AG04450 (cell line): Measurements from ENCODE around the gene ADCY3. TPM values are rescaled to one million over a fixed set of nuclear protein-coding genes. Genes with fewer than 3 reads are reported as not detected.

Experiments used
- CTCF ChIA-PET: fragments of 300-600, 350-600 bp; formaldehyde crosslinking; extraction: SDS; loops from one replicate; lab custom pipeline; 2022; ENCODE audit warnings: antibody characterized with exemption, inconsistent platforms; lab: Charles Lee
- POLR2A ChIA-PET: fragments of 350-600 bp; formaldehyde crosslinking; extraction: SDS; loops from one replicate; lab custom pipeline; 2021; ENCODE audit warnings: antibody characterized with exemption, inconsistent platforms; lab: Yijun Ruan, JAX
- DNase-seq: peaks from one replicate; pipeline ENCODE4 v3.0.0-alpha.2; 2011; ENCODE audit warnings: low read depth, low spot score
- H3K27ac ChIP-seq: one replicate; pipeline ENCODE4 v1.5.1; 2012; ENCODE audit warnings: low read depth, low read length, control low read depth
- H3K27me3 ChIP-seq: one replicate; pipeline ENCODE4 v1.6.0; 2012; ENCODE audit warnings: low read length; ENCODE audit not compliant: control insufficient read depth, insufficient read depth
- H3K4me3 ChIP-seq: 2 replicates; pipeline ENCODE4 v1.5.1; 2011; ENCODE audit warnings: mild to moderate bottlenecking, low read depth, low read length, control low read depth
- H3K9me3 ChIP-seq: 2 replicates; pipeline ENCODE4 v1.5.1; 2012; ENCODE audit warnings: low read length; ENCODE audit not compliant: control insufficient read depth, insufficient read depth
- CTCF ChIP-seq: IDR thresholded peaks from 2 replicates; pipeline ENCODE4 v1.5.1; 2011; ENCODE audit warnings: low read depth, low read length, control low read depth, inconsistent platforms
- polyA plus RNA-seq: library from polyadenylated mRNA; depleted of rRNA; stranded (reverse); fragments of >200 nt; gene quantifications from 2 replicates; pipeline ENCODE4 v1.2.3, GENCODE V29; 2011

ADCY3 gene
- polyA plus RNA-seq, 1 experiment, result 29.6 TPM

GRCh38 chr2:24910245-24910644 lies 9.8 kb downstream of the ADCY3 start:
- no peak for TF ChIP-seq CTCF
- ChIA-PET CTCF (no interaction called here), POLR2A (no interaction called here)
- Histone ChIP-seq H3K4me3 (no peak overlapping the region), H3K27ac (no peak overlapping the region), H3K27me3 (no peaks in the 10 kb centered on the region), H3K9me3 (0 out of 2 replicates have a peak, but pooled peaks cover 4% of the 10 kb centered on the region)
- DNase-seq, result no peak

GRCh38 chr2:24909555-24910177 lies 10.4 kb downstream of the ADCY3 start:
- no peak overlapping the region for H3K4me3 ChIP-seq
- H3K27ac ChIP-seq, result no peak overlapping the region
- H3K9me3 ChIP-seq, result 0 out of 2 replicates have a peak, but pooled peaks cover 4% of the 10 kb centered on the region
- DNase-seq, result no peak
- ChIA-PET CTCF (no interaction called here), POLR2A (no interaction called here)
- H3K27me3 ChIP-seq, result no peaks in the 10 kb centered on the region
- TF ChIP-seq CTCF, result no peak

- CTCF ChIA-PET, result no interaction called here
- no peak for TF ChIP-seq CTCF
- H3K4me3 ChIP-seq, result no peak overlapping the region
- POLR2A ChIA-PET, result no interaction called here
- H3K27me3 ChIP-seq, result no peaks in the 10 kb centered on the region
- no peak for DNase-seq
- H3K9me3 ChIP-seq, result 0 out of 2 replicates have a peak, but pooled peaks cover 4% of the 10 kb centered on the region
- H3K27ac ChIP-seq, result no peak overlapping the region
Observed at GRCh38 chr2:24908461-24908901, 11.6 kb downstream of the ADCY3 start.

GRCh38 chr2:24907116-24907515 lies 12.9 kb downstream of the ADCY3 start:
- DNase-seq, result no peak

More at GRCh38 chr2:24907116-24907515, 12.9 kb downstream of the ADCY3 start:
- Histone ChIP-seq H3K9me3 (0 out of 2 replicates have a peak, but pooled peaks cover 4% of the 10 kb centered on the region), H3K27me3 (no peaks in the 10 kb centered on the region), H3K27ac (no peak overlapping the region), H3K4me3 (no peak overlapping the region)
- ChIA-PET POLR2A (no interaction called here), CTCF (no interaction called here)
- TF ChIP-seq CTCF, result no peak
